Measurements from ENCODE around the gene AKR1C2.
"Not testable (repeated sequence)": the region's sequence is repeated elsewhere in the genome, so short reads cannot be mapped to it uniquely, and the experiment has no call there.

AKR1C2 gene

DNA sequence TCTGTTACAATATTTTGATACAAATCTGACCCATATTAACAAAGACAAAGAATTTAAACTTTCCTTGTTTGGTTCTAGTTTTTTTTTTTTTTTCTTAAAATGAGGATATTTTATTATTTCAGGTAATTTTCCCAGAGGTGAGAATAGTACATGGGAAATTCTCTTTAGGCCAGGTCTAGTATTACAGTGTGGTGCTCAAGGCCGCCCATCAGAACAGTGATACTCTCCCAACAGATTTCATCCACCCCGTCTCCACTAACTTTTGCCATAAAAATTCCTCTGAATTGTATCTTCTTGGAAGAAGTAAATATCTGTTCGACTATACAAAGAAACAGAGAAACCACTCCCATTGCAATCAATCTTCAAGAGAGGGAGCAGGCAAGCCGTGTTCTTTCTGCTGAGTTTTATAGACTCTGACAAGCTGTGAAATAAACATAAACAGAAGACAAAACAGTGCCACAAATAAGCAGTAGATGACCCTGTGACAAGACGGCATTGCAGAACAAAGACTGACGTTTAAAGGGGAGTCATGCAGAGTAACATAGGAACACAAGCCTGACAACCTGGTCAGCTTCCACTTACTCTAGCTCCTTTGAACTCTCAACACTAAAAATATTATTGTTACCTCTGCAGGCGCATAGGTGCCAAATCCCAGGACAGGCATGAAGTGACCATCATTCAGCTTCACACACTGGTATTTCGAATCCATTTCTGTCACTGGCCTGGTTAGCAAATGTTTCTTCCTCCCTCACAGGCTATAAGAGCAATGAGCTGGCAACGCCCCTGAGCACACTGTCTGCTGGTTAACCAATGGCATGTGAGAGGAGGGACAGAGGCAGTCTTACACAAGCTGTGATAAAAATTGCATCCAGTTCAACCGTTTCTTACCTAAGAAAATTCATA is at the start of gene AKR1C2:
AKR1C2 (minus strand) TSS at position 731 of the 903 bp plus-strand sequence; CDS start at position 709, 22 bp downstream.
- DNase-seq (ENCODE audit: low read depth, low spot score), result not testable (repeated sequence)

DNA sequence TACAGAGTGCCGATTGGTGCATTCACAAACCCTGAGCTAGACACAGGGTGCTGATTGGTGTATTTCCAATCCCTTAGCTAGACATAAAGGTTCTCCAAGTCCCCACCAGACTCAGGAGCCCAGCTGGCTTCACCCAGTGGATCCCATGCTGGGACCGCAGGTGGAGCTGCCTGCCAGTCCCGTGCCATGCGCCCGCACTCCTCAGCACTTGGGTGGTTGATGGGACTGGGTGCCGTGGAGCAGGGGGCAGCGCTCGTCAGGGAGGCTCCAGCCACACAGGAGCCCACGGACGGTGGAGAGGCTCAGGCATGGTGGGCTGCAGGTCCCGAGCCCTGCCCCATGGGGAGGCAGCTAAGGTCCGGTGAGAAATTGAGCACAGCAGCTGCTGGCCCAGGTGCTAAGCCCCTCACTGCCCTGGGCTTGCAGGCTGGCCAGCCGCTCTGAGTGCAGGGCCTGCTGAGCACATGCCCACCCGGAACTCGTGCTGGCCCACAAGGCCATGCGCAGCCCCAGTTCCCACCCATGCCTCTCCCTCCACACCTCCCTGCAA is 49.4 kb upstream of the AKR1C2 start:
- DNase-seq (ENCODE audit: low read depth, low spot score), result not testable (repeated sequence)

DNA sequence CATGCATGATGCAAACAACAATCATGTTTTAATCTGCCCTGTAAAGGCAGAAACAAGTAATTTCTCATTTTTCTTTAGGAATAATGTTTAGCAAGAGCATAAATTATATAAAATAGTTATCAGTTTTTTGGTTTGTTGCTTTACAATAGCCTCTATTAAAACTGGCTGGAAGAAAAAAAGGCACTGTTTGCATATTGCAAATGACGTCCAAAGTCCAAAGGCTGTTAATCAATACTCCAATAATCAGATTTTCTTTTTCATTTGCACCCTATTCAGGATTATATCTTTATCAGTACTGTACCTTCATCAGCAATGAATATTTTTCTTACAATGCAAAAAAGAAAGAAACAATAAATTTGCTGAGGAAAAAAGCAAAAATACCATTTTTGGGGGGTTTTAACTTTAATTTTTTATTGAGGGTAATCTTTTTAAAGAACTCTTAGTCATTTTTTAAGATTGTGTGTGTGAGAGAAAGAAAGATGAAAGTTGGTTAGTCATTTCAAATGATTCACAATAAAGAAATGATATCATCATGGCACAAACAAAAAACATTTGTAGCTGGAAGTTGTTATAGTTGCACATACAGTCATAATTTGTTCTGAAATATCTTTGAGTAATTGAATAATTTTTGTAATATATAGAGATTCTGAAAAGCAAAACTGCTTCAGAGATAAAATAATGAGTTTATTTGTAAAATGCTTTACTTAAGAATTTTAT is 44.4 kb upstream of the AKR1C2 start:
- no peak for DNase-seq (ENCODE audit: low read depth, low spot score)

DNA sequence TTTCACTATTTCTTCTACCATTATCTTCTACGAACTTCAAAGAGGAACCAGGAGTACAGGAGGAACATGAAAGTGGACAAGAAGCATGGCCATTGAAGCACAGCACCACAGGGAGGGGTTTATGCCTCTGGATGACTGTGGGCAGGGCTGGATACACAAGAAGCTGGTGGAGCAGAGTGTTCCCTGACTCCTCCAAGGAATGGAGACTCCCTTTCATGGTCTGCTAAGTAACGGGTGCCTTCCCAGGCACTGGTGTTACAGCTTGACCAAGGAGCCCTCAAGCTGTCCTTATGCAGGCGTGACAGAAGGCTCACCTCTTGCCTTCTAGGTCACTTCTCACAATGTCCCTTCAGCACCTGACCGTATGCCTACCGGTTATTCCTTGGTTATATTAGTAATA is 43.4 kb upstream of the AKR1C2 start:
- not testable (repeated sequence) for DNase-seq (ENCODE audit: low read depth, low spot score)

DNA sequence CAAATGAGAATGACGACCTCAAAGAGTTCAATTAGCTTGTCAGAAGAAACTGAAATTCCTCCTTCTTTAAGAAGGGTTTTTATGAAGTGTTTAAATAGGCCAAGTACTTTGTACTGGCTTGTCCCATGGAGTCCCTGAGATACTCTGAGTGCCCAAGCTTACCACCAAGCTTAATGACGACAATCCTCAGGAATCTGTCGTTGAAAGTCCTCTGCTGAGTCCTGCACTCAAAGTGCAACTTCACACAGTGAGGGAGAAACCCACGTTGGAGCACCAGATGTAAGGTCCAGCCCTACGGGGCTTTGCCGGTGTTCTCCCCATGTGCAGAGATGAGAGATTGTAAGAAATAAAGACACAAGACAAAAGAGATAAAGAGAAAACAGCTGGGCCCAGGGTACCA is 42.8 kb upstream of the AKR1C2 start:
- DNase-seq (ENCODE audit: low read depth, low spot score), result no peak

DNA sequence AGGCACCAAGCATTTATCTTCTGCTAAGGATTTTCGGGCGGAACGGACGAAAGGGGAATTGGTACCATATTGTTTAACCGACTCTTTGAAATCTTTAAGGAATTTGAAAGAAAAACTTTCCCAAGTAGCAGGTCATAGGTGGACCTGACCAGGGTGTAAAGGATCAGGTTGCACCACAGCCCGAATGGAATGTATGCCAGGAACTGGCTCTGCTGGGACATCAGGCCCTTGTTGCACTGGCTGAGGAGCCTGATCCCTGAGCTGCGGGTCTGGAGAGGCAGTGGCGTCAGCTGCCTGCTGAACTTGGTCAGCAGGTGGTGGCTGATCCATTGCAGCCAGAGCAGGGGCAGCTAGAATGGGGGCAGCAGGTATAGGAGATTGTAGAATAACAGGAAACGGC is 41.4 kb upstream of the AKR1C2 start:
- DNase-seq (ENCODE audit: low read depth, low spot score), result no peak

DNA sequence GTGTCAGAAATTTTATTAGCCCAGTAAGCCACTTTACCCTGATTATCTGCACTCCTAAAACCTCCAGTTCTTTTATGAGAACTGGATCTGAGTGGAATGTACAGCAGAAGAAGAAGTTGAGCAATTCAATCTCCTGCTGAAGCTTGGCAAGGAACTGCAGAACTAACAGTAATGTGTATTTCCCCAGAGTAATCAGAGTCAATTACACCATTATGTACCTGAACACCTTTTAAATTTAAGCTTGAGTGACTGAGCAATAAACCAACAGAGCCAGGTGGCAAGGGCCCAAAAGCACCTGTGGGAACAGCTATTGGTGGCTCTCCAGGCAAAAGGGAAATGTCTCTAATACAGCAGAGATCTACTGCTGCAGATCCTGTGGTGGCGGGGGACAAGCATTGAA is 40.1 kb upstream of the AKR1C2 start:
- no peak for DNase-seq (ENCODE audit: low read depth, low spot score)

DNA sequence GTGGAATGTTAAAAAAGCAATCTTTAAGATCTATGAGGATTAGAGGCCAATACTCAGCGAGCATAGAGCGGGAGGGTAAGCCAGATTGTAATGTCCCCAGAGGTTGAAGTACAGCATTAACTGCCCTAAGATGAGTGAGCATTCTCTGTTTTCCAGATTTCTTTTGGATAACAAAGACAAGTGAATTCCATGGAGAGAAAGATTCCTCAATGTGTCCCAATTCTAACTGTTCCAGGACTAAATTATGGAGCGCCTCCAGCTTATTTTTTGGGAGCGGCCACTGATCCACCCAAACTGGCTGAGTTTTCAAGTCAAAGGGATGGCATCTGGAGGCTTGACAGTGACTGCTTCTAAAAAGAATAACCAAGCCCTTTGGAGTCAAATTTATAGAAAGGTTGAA is 39.3 kb upstream of the AKR1C2 start:
- DNase-seq (ENCODE audit: low read depth, low spot score), result no peak

DNA sequence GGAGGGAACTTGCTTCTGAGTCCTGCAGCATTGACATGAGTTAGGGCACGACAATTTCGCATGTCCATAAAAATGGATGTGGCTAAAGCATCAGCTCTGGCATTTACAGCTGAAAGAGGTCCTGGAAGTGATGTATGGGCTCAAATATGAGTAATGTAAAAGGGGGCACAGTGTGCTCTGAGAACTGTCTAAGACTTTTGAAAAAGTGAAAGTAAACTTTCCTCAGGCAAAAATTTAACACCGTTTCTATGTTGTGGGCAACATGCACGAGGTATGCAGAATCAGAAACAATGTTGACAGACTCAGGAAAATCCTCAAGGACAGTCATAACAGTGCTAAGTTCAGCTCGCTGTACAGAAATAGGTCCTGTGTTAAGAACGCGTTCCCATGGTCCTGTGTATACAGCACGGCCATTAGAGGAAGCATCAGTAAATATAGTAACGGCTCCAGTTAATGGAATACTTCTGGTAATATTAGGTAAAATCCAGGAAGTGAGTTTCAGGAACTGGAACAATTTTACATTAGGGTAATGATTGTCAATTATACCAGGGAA is 37.9 kb upstream of the AKR1C2 start:
- DNase-seq (ENCODE audit: low read depth, low spot score), result no peak

DNA sequence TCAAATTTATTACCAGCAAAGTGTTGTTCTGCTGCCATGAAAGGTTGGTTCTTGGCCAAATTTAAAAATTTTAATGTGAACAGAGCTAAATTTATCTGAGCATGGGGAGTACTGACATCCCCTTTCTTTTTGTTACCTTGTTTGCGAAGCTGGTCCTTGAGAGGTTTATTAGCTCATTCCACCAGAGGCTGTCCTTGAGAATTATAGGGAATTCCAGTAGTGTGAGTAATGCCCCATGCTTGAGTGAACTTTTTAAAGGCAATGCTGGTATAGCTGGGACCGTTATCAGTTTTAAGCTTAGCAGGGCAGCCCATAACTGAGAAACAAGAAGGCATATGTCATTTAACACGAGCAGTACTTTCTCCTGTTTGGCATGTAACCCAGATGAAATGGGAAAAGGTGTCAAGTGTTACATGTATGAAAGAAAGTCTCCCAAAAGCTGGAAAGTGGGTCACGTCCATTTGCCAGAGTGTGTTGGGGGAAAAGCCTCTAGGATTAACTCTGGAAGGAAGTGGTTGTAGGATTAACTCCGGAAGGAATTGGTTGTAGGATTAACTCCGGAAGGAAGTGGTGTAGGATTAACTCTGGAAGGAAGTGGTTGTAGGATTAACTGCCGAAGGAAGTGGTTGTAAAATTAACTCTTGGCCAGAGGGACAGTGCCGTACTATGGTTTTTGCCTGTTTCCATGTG is 37.3 kb upstream of the AKR1C2 start:
- no peak for DNase-seq (ENCODE audit: low read depth, low spot score)

DNA sequence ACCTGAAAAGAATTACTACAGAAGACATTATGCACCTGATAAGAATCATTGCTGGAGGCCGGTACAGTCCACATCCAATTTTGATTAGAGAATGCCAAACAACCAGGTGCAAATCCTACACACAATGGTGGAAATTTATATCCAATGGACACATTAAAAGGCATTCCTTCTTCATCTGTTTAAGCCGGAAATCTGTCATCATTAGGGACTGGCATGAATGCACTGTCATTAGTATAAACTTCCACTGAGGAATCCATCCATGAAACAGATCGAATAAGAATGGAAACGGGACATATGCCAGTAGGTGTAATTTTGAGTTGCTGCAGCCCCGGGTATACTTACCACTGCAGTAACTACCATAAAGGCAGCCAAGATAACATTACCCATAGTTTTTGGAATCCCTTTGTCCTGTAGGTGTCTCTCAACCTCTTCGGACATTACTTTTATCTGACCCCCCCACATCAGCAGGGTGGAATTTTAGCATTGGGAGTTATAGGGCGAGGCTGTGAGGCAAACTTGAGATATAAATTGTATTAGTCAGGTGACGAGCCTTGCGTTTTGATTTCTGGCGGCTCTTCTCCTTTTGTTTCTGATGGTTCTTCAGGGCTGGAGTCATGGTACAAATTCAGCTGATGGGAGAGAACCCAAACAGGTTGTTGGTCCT is 36.5 kb upstream of the AKR1C2 start:
- no peak for DNase-seq (ENCODE audit: low read depth, low spot score)

DNA sequence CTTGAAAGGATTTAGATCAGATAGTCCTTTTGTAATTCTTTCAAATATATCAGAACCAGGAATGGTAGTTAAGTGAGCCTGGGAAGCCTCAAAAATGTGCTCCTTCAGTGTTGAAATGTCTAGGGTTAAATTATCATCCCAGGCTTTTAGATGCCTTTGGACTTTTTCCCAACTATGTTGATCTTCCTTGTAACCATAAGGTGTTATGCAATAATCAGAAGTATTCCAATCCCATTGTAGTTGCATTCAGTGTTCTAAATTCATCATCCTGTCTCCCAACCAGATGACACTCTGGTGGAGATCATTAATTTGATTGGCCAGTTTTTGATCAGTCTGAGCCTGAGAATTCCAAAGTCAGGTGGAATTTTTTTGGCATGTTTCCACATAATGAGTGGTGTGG is 35.1 kb upstream of the AKR1C2 start:
- no peak for DNase-seq (ENCODE audit: low read depth, low spot score)

DNA sequence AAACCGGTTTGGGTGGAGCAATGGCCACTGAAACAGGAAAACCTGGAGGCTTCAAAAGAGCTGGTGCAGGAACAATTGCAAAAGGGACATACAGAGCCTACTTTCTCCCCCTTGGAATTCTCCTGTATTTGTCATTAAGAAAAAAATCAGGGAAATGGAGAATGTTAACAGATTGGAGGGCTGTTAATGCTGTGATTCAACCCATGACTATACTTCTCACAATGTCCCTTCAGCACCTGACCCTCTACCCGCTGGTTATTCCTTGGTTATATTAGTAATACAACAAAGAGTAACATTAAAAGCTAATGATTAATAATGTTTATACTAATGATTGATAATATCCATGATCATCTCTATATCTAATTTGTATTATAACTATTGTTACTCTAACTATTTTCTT is 34.4 kb upstream of the AKR1C2 start:
- no peak for DNase-seq (ENCODE audit: low read depth, low spot score)

DNA sequence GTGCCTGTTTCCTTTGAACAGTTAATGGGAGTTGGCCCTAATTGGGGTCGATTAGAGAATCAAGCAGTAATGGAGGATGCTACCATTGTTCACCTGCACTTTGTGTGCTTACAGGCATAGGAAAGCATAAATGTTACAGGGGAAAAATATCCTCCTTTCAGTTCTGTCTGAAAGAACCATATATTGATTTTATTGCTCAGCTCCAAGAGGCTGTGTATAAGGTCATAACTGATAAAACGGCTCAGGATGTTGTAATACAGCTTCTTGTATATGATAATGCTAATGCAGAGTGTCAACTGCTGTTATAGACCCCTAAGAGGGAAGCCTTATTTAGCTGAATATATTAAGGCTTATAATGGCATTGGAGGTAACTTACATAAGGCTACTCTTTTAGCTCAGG is 32.9 kb upstream of the AKR1C2 start:
- no peak for DNase-seq (ENCODE audit: low read depth, low spot score)

DNA sequence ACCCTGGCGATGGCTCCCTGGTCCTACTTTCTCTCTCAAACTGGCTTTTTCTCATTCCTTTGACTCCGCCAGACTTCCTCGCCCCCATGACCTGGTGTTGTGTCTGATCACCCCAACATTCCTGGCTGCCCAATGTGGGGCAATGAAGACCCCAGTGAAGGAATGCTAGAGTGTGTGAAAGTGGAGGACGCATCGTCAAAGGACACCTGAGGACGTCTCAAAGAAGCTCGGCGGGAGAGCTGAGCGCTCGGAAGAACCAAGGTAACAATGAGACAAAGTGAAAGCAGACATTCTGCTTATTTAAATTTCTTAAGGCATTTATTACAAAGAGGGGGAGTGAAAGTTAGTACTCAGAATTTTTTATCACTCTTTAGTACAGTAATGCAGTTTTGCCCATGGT is 31.7 kb upstream of the AKR1C2 start:
- no peak for DNase-seq (ENCODE audit: low read depth, low spot score)

DNA sequence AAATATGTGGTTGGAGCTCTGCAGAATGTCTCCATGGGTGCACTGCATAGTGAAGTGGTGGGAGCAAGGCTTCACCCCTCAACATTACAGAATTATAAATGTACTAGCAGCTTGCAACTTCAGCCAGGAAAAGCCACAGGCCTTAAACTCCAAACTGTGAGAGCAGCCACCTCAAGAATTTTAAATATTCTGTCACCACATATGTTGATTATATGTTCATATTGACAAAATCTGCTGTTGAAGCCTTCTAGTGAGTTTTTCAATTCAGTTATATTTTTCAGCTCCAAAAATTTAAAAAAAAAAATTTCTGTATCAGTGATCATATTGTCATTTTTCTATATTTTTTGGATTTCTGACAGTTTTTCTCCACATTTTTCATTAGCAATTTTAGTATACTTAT is 30.9 kb upstream of the AKR1C2 start:
- no peak for DNase-seq (ENCODE audit: low read depth, low spot score)

DNA sequence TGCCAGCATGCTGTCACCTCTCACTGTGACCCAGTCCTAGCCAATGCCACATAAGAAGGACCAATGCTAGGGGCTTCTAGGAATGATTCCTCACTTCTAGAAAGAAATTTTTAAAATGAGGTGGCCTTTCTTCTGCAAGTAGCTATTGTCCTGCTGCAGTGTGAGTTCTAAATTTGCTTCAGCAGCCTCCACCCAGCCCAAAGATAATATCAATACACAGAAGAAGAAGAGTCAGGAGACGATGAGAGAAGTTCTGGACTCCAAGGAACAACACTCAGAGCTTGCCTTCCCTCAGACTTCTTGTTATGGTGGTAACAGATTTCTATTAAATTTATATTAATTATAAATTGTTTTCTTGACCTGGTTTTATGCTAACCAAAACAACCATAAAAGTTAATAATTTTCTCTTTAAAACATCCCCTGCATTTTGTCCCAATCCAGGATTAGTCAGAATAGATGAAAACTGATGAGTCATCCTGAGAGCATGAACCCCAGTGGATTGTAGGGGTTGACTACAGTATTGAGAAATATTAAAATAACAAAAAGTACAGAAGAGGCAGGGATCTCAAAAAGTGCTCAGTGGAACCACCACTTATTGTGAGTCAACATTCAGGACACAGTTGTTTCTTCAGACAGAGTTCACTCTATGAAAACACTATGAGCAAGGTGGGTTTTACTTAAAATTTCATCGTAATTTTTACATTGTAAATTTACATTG is 29.6 kb upstream of the AKR1C2 start:
- DNase-seq (ENCODE audit: low read depth, low spot score), result peak; percentile 54

DNA sequence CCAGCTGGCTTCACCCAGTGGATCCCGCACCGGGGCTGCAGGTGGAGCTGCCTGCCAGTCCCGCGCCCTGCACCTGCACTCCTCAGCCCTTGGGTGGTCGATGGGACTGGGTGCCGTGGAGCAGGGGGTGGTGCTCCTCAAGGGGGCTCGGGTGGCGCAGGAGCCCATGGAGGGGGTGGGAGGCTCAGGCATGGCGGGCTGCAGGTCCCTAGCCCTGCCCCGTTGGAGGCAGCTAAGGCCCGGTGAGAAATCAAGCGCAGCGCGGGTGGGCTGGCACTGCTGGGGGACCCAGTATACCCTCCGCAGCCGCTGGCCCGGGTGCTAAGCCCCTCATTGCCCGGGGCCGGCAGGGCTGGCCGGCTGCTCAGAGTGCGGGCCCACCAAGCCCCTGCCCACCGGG is 28.8 kb upstream of the AKR1C2 start:
- not testable (repeated sequence) for DNase-seq (ENCODE audit: low read depth, low spot score)

DNA sequence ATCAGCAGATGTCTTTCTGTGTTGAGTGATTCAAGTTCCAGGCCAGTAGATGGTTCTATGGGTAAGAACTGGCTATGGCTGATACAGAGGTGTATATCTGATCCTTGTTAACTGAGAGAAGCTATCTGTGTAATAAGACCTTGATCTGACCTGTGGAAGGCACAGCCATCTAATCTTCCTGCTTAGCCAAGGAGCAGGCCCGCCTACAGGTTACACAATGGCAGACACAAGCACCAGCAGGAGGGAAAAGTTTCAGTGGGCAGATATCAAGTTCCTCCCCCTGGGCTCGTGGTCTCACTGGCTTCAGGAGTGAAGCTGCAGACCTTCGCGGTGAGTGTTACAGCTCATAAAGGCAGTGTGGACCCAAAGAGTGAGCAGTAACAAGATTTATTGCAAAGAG is 27.9 kb upstream of the AKR1C2 start:
- DNase-seq (ENCODE audit: low read depth, low spot score), result not testable (repeated sequence)

DNA sequence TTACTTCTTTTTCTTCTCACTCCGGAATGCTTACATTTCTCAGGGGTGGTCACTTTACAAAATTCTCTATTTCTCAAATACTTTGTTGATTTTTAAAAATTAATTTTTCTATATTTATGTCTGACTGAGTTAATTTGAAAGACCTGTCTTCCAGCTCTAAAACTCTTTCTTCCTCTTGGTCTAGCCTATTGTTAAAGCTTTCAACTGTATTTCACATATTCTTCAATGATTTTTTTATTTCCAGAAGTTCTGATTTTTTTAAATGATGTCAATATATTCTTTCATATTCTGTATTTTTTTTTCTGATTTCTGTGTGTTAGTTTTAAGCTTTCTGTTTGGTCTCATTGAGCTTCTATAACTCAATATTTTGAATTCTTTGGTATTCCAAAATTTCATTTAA is 27.3 kb upstream of the AKR1C2 start:
- no peak for DNase-seq (ENCODE audit: low read depth, low spot score)

Data from brain pericyte (primary cell).